Endothelial cell of umbilical vein (primary cell): Measurements from ENCODE around the gene ENGASE. TPM values are rescaled to one million over a fixed set of nuclear protein-coding genes. Genes with fewer than 3 reads are reported as not detected.

Source experiments
- BruUV-seq: library from RNA; stranded (reverse); fragments of 400-500 nt; replicated peaks from 2 replicates; lab custom pipeline; 2021; lab: Mats Ljungman, UMichigan
- CTCF ChIA-PET: fragments of 300-600, 350-600 bp; sonication (Branson Sonifier 250); formaldehyde crosslinking; loops from one replicate; lab custom pipeline; 2021; ENCODE audit warnings: antibody characterized with exemption, inconsistent platforms; lab: Charles Lee
- POLR2A ChIA-PET: fragments of 300-600, 350-600 bp; sonication (Branson Sonifier 250); formaldehyde crosslinking; loops from one replicate; lab custom pipeline; 2021; ENCODE audit warnings: antibody characterized with exemption, inconsistent platforms; lab: Charles Lee
- DNase-seq: peaks from one replicate; pipeline ENCODE4 v3.0.0-alpha.2; 2011; ENCODE audit warnings: low read depth, low spot score
- FAIRE-seq: peaks from 2 replicates; lab custom pipeline; 2011; peaks lifted over from hg19 to GRCh38; lab: Jason Lieb, UNC
- H2AFZ ChIP-seq: 2 replicates; pipeline ENCODE4 v1.6.0; 2012; ENCODE audit warnings: low read depth, low read length, control low read depth, inconsistent platforms
- H3K27ac ChIP-seq: 2 replicates; pipeline ENCODE4 v1.5.1; 2011; ENCODE audit warnings: low read depth, mild to moderate bottlenecking, control low read depth, low read length, moderate library complexity; ENCODE audit not compliant: insufficient read depth
- H3K27me3 ChIP-seq, 2 experiments: 2 replicates each; pipeline versions ENCODE4 v1.6.0 to v1.6.1; 2011; ENCODE audit warnings: low read length in 2 of 2, mixed read lengths in 1 of 2; ENCODE audit not compliant: control insufficient read depth in 2 of 2, insufficient read depth in 2 of 2
- H3K36me3 ChIP-seq, 2 experiments: 2 replicates in 1 of 2; 3 replicates in 1 of 2; pipeline ENCODE4 v1.5.1; 2011; ENCODE audit warnings: low read length in 2 of 2, mild to moderate bottlenecking in 1 of 2, moderate library complexity in 1 of 2; ENCODE audit not compliant: control insufficient read depth in 2 of 2, insufficient read depth in 2 of 2; ENCODE audit errors: extremely low read depth in 1 of 2
- H3K4me1 ChIP-seq: 3 replicates; pipeline ENCODE4 v1.5.1; 2011; ENCODE audit warnings: mild to moderate bottlenecking, low read length; ENCODE audit not compliant: control insufficient read depth, insufficient read depth; ENCODE audit errors: extremely low read depth
- H3K4me2 ChIP-seq: 2 replicates; pipeline ENCODE4 v1.6.1; 2011; ENCODE audit warnings: low read length, control low read depth, mixed read lengths; ENCODE audit not compliant: insufficient read depth
- H3K4me3 ChIP-seq, 3 experiments: fragments of 200-600 bp in 1 of 3; sonication (generic), shearing (Covaris generic) in 1 of 3; replicated peaks in 1 of 3; 2 replicates each; pipeline ENCODE4 v1.5.1; 2011 to 2016; ENCODE audit warnings: control low read depth in 3 of 3, low read length in 3 of 3, mild to moderate bottlenecking in 2 of 3, inconsistent platforms in 1 of 3, low read depth in 1 of 3, moderate library complexity in 1 of 3; ENCODE audit not compliant: insufficient read depth in 1 of 3
- H3K79me2 ChIP-seq: 2 replicates; pipeline ENCODE4 v1.6.0; 2012; ENCODE audit warnings: low read length, inconsistent platforms; ENCODE audit not compliant: control insufficient read depth, insufficient read depth
- H3K9ac ChIP-seq: replicated peaks from 2 replicates; pipeline ENCODE3; 2011; ENCODE audit warnings: low read length, control low read depth; ENCODE audit not compliant: insufficient read depth; ENCODE audit errors: extremely low read depth
- H3K9me1 ChIP-seq: replicated peaks from 3 replicates; pipeline ENCODE4 v1.6.0; 2011; ENCODE audit warnings: mild to moderate bottlenecking, low read length; ENCODE audit not compliant: control insufficient read depth, insufficient read depth; ENCODE audit errors: extremely low read depth
- H3K9me3 ChIP-seq: replicated peaks from 2 replicates; pipeline ENCODE4 v1.5.1; 2012; ENCODE audit warnings: low read length, inconsistent platforms; ENCODE audit not compliant: control insufficient read depth, insufficient read depth
- H4K20me1 ChIP-seq: replicated peaks from 2 replicates; pipeline ENCODE3; 2011; ENCODE audit warnings: mild to moderate bottlenecking, low read length; ENCODE audit not compliant: control insufficient read depth, insufficient read depth; ENCODE audit errors: extremely low read depth
- EZH2 ChIP-seq: IDR thresholded peaks from 2 replicates; pipeline ENCODE4 v1.6.1; 2012; ENCODE audit warnings: borderline replicate concordance, low read depth, mild to moderate bottlenecking, moderate library complexity, low read length, inconsistent platforms; ENCODE audit not compliant: severe bottlenecking
- FOS ChIP-seq: IDR thresholded peaks from 2 replicates; pipeline ENCODE4 v1.6.1; 2011; ENCODE audit warnings: mild to moderate bottlenecking, low read length, moderate library complexity, borderline replicate concordance; ENCODE audit not compliant: insufficient read depth
- GATA2 ChIP-seq: IDR thresholded peaks from 2 replicates; pipeline ENCODE4 v1.7.0; 2011; ENCODE audit warnings: low read depth, mild to moderate bottlenecking, moderate library complexity, mixed read lengths, low read length; ENCODE audit not compliant: insufficient read length, insufficient read depth
- JUN ChIP-seq: IDR thresholded peaks from 2 replicates; pipeline ENCODE4 v1.6.1; 2011; ENCODE audit warnings: borderline replicate concordance, low read depth; ENCODE audit not compliant: insufficient read length, insufficient read depth
- MYC ChIP-seq: IDR thresholded peaks from one replicate; pipeline ENCODE4 v1.6.1; 2011; ENCODE audit warnings: mild to moderate bottlenecking, low read depth, low read length
- POLR2A ChIP-seq: IDR thresholded peaks from 2 replicates; pipeline ENCODE4 v1.6.1; 2012; ENCODE audit warnings: low read depth, mild to moderate bottlenecking, control low read depth, low read length
- POLR2AphosphoS5 ChIP-seq: IDR thresholded peaks from 2 replicates; pipeline ENCODE4 v1.6.1; 2012; ENCODE audit warnings: low read depth, mild to moderate bottlenecking, control low read depth, low read length, moderate library complexity; ENCODE audit not compliant: insufficient read depth
- dilution Hi-C: fragments of 300-500 bp; cut with MboI; formaldehyde crosslinking; loops from one replicate; pipeline ENCODE4 v1.15.0; 2019; ENCODE audit warnings: low sequenced_read_pairs; ENCODE audit not compliant: extremely low pct_ligation_motif_present
- intact Hi-C: fragments of 100-400 bp; cut with micrococcal nuclease; formaldehyde crosslinking; loops from one replicate; pipeline ENCODE4 v1.10.0; 2022
- polyA plus RNA-seq, 4 experiments: library from polyadenylated mRNA; depleted of rRNA in 3 of 4; stranded (reverse) in 3 of 4; unstranded in 1 of 4; fragments of >200 nt; gene quantifications; 2 replicates each; pipeline versions ENCODE4 v1.2.1 to v1.2.3, GENCODE V29; 2011 to 2012; ENCODE audit warnings: missing spikeins in 1 of 4
- total RNA-seq: library from RNA; stranded (reverse); gene quantifications from 2 replicates; pipeline ENCODE4 v1.2.3, GENCODE V29; 2021
- TF ChIP-seq, protein P1 (sequence below): IDR thresholded peaks from 2 replicates; pipeline ENCODE4 v1.6.1; 2011; ENCODE audit not compliant: insufficient read depth, insufficient read length
- TF ChIP-seq, protein P2 (sequence below), 2 donors: IDR thresholded peaks; 1 replicate in 1 of 2; 2 replicates in 1 of 2; pipeline ENCODE4 v1.5.1; 2011; ENCODE audit warnings: low read length in 2 of 2, mild to moderate bottlenecking in 2 of 2, moderate library complexity in 2 of 2, control low read depth in 1 of 2, inconsistent platforms in 1 of 2, low read depth in 1 of 2; ENCODE audit not compliant: insufficient read depth in 1 of 2; ENCODE audit errors: extremely low read depth in 1 of 2

Gene ENGASE
- total and polyA plus RNA-seq, 2 donors (not counting 3 experiments of a cell fraction or from before 2014, with no cell fraction given): 13.7 to 20.8 TPM

- no peak for DNase-seq
- no peaks in the 10 kb centered on the region for H3K79me2 ChIP-seq
- H3K9ac ChIP-seq: no peak overlapping the region
- BruUV-seq: no TSS peak
- no peak for TF ChIP-seq GATA2
- TF ChIP-seq MYC: no peak
- TF ChIP-seq JUN: no peak
- no peak for TF ChIP-seq EZH2
- TF ChIP-seq FOS: no peak
- TF ChIP-seq POLR2A: no peak
- TF ChIP-seq, protein P1, sequence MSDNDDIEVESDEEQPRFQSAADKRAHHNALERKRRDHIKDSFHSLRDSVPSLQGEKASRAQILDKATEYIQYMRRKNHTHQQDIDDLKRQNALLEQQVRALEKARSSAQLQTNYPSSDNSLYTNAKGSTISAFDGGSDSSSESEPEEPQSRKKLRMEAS: no peak
- no peak for TF ChIP-seq POLR2AphosphoS5
- TF ChIP-seq, protein P2, sequence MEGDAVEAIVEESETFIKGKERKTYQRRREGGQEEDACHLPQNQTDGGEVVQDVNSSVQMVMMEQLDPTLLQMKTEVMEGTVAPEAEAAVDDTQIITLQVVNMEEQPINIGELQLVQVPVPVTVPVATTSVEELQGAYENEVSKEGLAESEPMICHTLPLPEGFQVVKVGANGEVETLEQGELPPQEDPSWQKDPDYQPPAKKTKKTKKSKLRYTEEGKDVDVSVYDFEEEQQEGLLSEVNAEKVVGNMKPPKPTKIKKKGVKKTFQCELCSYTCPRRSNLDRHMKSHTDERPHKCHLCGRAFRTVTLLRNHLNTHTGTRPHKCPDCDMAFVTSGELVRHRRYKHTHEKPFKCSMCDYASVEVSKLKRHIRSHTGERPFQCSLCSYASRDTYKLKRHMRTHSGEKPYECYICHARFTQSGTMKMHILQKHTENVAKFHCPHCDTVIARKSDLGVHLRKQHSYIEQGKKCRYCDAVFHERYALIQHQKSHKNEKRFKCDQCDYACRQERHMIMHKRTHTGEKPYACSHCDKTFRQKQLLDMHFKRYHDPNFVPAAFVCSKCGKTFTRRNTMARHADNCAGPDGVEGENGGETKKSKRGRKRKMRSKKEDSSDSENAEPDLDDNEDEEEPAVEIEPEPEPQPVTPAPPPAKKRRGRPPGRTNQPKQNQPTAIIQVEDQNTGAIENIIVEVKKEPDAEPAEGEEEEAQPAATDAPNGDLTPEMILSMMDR (IDR thresholded peaks at IDR 0.05; ENCODE audit: extremely low read depth in 1 of 2, insufficient read depth in 1 of 2, low read depth in 1 of 2, low read length in 2 of 2): no peak
- no peaks in the 10 kb centered on the region for H3K36me3 ChIP-seq
- intact Hi-C loops (no loop called here), dilution Hi-C loops (no loop called here)
- H3K4me3 ChIP-seq: no peak overlapping the region
- ChIA-PET POLR2A (no interaction called here), CTCF (interaction anchor here (1.0 to 7.6 kb wide), 4 partner anchors 12 to 337 kb away, joined by 3 to 71 read pairs (median 6); no protein-coding TSS in a partner anchor)
- no peak overlapping the region for H3K4me2 ChIP-seq
- H3K4me1 ChIP-seq: no peaks in the 10 kb centered on the region
- H3K9me3 ChIP-seq: no peaks in the 10 kb centered on the region
- no peak overlapping the region for H2AFZ ChIP-seq
- FAIRE-seq: no peak
- peaks cover 3 to 5% of the 10 kb centered on the region in 2 experiments for H3K27me3 ChIP-seq
- no peak overlapping the region for H3K27ac ChIP-seq
- no peaks in the 10 kb centered on the region for H4K20me1 ChIP-seq
- H3K9me1 ChIP-seq: no peaks in the 10 kb centered on the region
Observed at GRCh38 chr17:79064026-79064425, 10.6 kb upstream of the ENGASE start.
